Brain microvascular endothelial cell (primary cell): ENCODE measurements around the gene NDUFS7.

Experiments used
- DNase-seq: peaks from one replicate; pipeline ENCODE4 v3.0.0-alpha.2; 2020
- H3K27ac ChIP-seq: fragments of 250-450 bp; sonication (Bioruptor Pico); 2 replicates; pipeline ENCODE4 v1.5.1; 2020; ENCODE audit warnings: mild to moderate bottlenecking, moderate library complexity
- H3K27me3 ChIP-seq: fragments of 250-450 bp; sonication (Bioruptor Pico); replicated peaks from 2 replicates; pipeline ENCODE4 v1.5.1; 2020; ENCODE audit warnings: mild to moderate bottlenecking
- H3K36me3 ChIP-seq: fragments of 250-450 bp; sonication (Bioruptor Pico); replicated peaks from 2 replicates; pipeline ENCODE4 v1.5.1; 2020; ENCODE audit warnings: mild to moderate bottlenecking
- H3K4me3 ChIP-seq: 2 replicates; pipeline ENCODE4 v1.5.1; 2011; ENCODE audit warnings: low read depth, mild to moderate bottlenecking, control low read depth, low read length, moderate library complexity
- in situ Hi-C: cut with HindIII; loops from 2 replicates; pipeline ENCODE4 v1.10.0; 2017; ENCODE audit warnings: low sequenced_read_pairs, low pct_ligation_motif_present
- TF ChIP-seq, protein P1 (sequence below): IDR thresholded peaks from 2 replicates; pipeline ENCODE4 v1.5.1; 2011; ENCODE audit warnings: low read depth, mild to moderate bottlenecking, moderate library complexity, low read length, control low read depth, inconsistent platforms; ENCODE audit errors: missing control alignments

NDUFS7 gene

DNA sequence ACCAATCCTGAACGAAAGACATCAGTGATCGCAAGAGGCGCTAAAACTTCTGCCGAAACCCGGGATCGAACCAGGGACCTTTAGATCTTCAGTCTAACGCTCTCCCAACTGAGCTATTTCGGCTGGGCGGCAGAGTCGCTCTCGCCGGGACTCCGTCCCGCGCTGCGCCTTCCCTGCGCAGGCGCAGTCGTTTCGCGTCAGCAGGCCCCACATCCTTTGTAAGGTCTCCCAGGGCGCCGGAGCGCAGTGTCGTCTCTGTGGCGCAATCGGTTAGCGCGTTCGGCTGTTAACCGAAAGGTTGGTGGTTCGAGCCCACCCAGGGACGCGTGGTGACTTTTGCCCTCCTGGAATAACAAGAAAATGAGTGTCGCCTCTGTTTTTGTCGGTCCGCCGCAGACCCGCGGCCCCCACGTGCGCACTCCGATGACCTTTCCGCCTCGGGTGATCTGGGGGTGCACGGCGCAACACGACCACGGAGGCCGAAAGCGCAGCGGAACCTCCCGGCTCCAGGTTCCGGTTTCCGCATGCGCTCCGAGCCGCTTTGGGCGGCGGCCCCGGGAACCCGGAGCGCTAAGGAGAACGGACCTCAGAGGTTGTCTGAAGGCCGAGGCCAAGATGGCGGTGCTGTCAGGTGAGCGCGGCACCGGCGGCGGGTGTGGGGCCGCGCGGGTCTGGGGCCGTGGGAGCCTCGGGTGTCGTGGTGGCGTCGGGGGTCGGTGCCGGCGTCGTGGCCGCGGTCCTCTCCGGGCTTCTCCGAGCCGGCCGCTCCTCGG lies at the start of gene NDUFS7:
Gene NDUFS7, plus strand, starts transcription at position 596 of the 773 bp plus-strand sequence. Its CDS starts 20 bp downstream, at position 616.
- peak; percentile 76 for DNase-seq
- Histone ChIP-seq H3K27me3 (no peaks in the 10 kb centered on the region), H3K4me3 (peak within 1 kb of the TSS; percentile 93), H3K27ac (peak within 1 kb of the TSS; percentile 60), H3K36me3 (no peaks in the 10 kb centered on the region)
- in situ Hi-C loops, result no loop called here
- TF ChIP-seq, protein P1, sequence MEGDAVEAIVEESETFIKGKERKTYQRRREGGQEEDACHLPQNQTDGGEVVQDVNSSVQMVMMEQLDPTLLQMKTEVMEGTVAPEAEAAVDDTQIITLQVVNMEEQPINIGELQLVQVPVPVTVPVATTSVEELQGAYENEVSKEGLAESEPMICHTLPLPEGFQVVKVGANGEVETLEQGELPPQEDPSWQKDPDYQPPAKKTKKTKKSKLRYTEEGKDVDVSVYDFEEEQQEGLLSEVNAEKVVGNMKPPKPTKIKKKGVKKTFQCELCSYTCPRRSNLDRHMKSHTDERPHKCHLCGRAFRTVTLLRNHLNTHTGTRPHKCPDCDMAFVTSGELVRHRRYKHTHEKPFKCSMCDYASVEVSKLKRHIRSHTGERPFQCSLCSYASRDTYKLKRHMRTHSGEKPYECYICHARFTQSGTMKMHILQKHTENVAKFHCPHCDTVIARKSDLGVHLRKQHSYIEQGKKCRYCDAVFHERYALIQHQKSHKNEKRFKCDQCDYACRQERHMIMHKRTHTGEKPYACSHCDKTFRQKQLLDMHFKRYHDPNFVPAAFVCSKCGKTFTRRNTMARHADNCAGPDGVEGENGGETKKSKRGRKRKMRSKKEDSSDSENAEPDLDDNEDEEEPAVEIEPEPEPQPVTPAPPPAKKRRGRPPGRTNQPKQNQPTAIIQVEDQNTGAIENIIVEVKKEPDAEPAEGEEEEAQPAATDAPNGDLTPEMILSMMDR, result peak; percentile 29

DNA sequence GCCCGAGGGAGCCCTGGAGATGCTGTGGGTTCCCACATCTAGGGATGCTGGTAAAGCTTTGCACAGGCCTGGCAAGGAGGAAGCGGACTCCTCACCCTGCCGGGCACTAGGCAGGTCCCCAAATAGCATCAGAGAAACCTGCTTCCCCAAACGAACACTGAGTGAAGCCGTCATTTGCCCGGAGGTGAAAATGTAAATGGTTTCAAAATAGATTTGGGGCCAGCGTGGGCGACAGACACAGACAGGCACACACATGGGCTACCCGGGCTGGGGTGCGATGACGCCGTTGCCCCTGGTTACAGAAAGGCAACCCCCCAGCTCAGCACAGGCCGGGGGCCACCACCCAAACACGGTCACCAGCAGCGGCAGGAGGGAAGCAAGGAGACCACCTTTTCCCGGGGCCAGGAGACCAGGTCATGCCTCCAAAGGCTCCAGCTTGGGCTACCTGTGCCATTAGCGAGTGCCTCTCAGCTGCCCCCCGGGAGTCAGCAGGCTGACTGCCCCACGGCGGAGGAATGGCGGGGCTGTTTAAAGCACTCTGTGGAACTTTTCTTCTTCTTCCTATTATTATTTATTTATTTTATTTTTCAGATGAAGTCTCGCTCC lies 47.5 kb upstream of the NDUFS7 start:
- H3K27me3 ChIP-seq, result no peaks in the 10 kb centered on the region

DNA sequence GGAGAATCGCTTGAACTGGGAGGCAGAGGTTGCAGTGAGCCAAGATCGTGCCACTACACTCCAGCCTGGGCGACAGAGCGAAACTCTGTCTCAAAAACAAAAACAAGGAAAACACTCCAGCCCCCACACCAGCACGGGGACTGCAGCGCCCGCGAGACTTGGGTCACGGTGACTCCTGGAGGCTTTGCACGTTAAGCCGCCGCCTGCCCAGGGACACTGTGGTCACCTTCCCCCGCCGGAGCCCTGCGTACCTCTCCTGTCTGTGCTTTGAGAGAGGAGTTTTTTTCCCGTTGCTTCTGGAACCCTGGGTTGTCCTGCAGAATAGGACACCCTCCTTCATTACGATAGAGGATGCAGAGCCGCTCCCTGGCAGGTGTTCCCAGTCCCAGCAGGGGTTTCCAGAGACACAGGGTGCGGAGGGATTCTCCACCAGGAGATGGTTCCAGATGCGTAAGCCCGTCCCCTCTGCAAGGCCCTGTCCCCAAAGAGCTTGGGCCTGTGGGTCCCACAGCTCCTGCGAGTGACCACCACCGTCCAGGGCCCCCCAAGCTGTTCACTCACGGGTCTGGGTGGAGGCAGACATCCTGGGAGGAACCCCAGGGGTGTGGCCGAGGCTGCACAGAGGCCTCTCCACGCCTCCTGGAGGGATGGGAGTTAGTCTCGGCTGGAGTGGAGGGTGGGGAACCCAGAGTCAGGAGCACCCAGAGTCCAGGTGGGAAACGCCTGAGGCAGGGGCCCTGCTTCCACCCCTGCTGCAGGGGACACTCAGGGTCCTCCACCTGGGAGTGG lies 42.8 kb upstream of the NDUFS7 start:
- Histone ChIP-seq H3K4me3 (no peak overlapping the region), H3K36me3 (no peaks in the 10 kb centered on the region), H3K27me3 (no peaks in the 10 kb centered on the region), H3K27ac (no peak overlapping the region)
- TF ChIP-seq, protein P1, result no peak
- DNase-seq, result no peak
- in situ Hi-C loops, result no loop called here

More for the DNA sequence above, 47.5 kb upstream of the NDUFS7 start:
- TF ChIP-seq, protein P1, result no peak
- in situ Hi-C loops, result no loop called here
- Histone ChIP-seq H3K36me3 (no peaks in the 10 kb centered on the region), H3K27ac (no peak overlapping the region), H3K4me3 (no peak overlapping the region)
- DNase-seq, result no peak

DNA sequence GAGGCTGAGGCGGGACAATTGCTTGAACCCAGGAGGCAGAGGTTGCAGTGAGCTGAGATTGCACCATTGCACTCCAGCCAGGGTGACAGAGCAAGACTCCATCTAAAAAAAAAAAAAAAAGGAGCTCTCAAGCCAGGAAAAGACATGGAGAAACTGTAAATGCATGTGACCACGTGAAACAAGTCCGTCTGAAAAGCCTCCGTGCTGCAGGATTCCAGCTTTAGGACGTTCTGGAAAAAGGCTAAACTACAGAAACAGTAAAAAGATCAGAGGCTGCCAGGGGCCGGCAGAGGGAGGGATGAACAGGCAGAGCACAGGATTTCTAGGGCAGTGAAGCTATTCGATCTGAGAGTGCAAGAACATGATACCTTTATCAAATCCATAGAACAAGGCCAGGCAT lies 40.7 kb upstream of the NDUFS7 start:
- H3K27ac ChIP-seq, result no peak overlapping the region
- H3K4me3 ChIP-seq, result no peak overlapping the region
- H3K36me3 ChIP-seq, result no peaks in the 10 kb centered on the region
- TF ChIP-seq, protein P1, result no peak
- H3K27me3 ChIP-seq, result no peaks in the 10 kb centered on the region
- in situ Hi-C loops, result no loop called here
- DNase-seq, result no peak

DNA sequence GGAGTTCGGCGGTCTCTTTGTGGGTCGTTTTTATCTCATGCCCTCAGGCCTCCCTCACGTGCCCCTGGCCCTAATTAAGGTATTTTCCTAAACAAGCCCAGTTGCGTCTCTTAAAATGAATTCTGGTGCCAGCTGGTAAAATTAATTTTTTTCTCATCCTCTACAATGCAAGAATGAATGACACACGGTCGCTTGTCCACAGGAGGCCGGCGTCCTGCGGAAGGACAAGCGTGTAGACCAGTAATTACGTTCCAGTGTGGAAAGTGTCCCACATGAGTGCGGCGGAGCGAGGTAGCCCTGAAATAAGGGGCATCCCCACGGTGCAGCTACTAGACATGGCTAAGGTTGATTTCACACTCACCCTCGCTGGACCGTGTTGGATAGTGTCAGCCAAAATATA lies 34.5 kb upstream of the NDUFS7 start:
- Histone ChIP-seq H3K27ac (no peak overlapping the region), H3K27me3 (no peaks in the 10 kb centered on the region), H3K36me3 (no peaks in the 10 kb centered on the region), H3K4me3 (no peak overlapping the region)
- in situ Hi-C loops, result no loop called here
- DNase-seq, result no peak
- TF ChIP-seq, protein P1, result no peak
